Endothelial cell of umbilical vein (primary cell): ENCODE results near the gene MT1M.

ENCODE experiments used
- EZH2 ChIP-seq: IDR thresholded peaks from 2 replicates; pipeline ENCODE4 v1.6.1; 2012; ENCODE audit warnings: borderline replicate concordance, low read depth, mild to moderate bottlenecking, moderate library complexity, low read length, inconsistent platforms; ENCODE audit not compliant: severe bottlenecking
- FOS ChIP-seq: IDR thresholded peaks from 2 replicates; pipeline ENCODE4 v1.6.1; 2011; ENCODE audit warnings: mild to moderate bottlenecking, low read length, moderate library complexity, borderline replicate concordance; ENCODE audit not compliant: insufficient read depth
- GATA2 ChIP-seq: IDR thresholded peaks from 2 replicates; pipeline ENCODE4 v1.7.0; 2011; ENCODE audit warnings: low read depth, mild to moderate bottlenecking, moderate library complexity, mixed read lengths, low read length; ENCODE audit not compliant: insufficient read length, insufficient read depth
- JUN ChIP-seq: IDR thresholded peaks from 2 replicates; pipeline ENCODE4 v1.6.1; 2011; ENCODE audit warnings: borderline replicate concordance, low read depth; ENCODE audit not compliant: insufficient read length, insufficient read depth
- MYC ChIP-seq: IDR thresholded peaks from one replicate; pipeline ENCODE4 v1.6.1; 2011; ENCODE audit warnings: mild to moderate bottlenecking, low read depth, low read length
- POLR2A ChIP-seq: IDR thresholded peaks from 2 replicates; pipeline ENCODE4 v1.6.1; 2012; ENCODE audit warnings: low read depth, mild to moderate bottlenecking, control low read depth, low read length
- POLR2AphosphoS5 ChIP-seq: IDR thresholded peaks from 2 replicates; pipeline ENCODE4 v1.6.1; 2012; ENCODE audit warnings: low read depth, mild to moderate bottlenecking, control low read depth, low read length, moderate library complexity; ENCODE audit not compliant: insufficient read depth
- TF ChIP-seq, protein P1 (sequence below), 2 donors: IDR thresholded peaks; 1 replicate in 1 of 2; 2 replicates in 1 of 2; pipeline ENCODE4 v1.5.1; 2011; ENCODE audit warnings: low read length in 2 of 2, mild to moderate bottlenecking in 2 of 2, moderate library complexity in 2 of 2, control low read depth in 1 of 2, inconsistent platforms in 1 of 2, low read depth in 1 of 2; ENCODE audit not compliant: insufficient read depth in 1 of 2; ENCODE audit errors: extremely low read depth in 1 of 2
- TF ChIP-seq, protein P2 (sequence below): IDR thresholded peaks from 2 replicates; pipeline ENCODE4 v1.6.1; 2011; ENCODE audit not compliant: insufficient read depth, insufficient read length

DNA sequence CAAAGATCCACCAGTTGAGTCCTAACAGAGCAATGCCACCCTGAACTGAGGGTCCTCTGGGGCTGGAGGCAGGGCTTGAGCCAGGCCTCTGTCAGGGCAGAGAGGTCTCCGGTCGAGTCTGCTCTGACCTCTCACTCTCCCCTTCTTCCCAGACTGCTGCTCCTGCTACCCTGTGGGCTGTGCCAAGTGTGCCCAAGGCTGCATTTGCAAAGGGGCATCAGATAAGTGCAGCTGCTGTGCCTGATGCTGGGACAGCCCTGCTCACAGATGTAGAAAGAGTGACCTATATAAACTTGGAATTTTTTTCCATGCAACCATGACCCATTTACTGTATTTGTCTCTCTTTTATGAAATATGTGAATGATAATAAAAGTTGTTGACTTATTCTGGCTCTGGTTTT, 16.8 kb downstream of the MT1M start:
- TF ChIP-seq EZH2 = no peak
- no peak for TF ChIP-seq POLR2AphosphoS5
- no peak for TF ChIP-seq FOS
- TF ChIP-seq, protein P1, sequence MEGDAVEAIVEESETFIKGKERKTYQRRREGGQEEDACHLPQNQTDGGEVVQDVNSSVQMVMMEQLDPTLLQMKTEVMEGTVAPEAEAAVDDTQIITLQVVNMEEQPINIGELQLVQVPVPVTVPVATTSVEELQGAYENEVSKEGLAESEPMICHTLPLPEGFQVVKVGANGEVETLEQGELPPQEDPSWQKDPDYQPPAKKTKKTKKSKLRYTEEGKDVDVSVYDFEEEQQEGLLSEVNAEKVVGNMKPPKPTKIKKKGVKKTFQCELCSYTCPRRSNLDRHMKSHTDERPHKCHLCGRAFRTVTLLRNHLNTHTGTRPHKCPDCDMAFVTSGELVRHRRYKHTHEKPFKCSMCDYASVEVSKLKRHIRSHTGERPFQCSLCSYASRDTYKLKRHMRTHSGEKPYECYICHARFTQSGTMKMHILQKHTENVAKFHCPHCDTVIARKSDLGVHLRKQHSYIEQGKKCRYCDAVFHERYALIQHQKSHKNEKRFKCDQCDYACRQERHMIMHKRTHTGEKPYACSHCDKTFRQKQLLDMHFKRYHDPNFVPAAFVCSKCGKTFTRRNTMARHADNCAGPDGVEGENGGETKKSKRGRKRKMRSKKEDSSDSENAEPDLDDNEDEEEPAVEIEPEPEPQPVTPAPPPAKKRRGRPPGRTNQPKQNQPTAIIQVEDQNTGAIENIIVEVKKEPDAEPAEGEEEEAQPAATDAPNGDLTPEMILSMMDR (IDR thresholded peaks at IDR 0.05; ENCODE audit: extremely low read depth in 1 of 2, insufficient read depth in 1 of 2, low read depth in 1 of 2, low read length in 2 of 2) = no peak
- no peak for TF ChIP-seq POLR2A
- TF ChIP-seq, protein P2, sequence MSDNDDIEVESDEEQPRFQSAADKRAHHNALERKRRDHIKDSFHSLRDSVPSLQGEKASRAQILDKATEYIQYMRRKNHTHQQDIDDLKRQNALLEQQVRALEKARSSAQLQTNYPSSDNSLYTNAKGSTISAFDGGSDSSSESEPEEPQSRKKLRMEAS = no peak
- TF ChIP-seq JUN = no peak
- TF ChIP-seq MYC = no peak
- no peak for TF ChIP-seq GATA2
